Measurements from ENCODE around the gene NUMA1.

DNA sequence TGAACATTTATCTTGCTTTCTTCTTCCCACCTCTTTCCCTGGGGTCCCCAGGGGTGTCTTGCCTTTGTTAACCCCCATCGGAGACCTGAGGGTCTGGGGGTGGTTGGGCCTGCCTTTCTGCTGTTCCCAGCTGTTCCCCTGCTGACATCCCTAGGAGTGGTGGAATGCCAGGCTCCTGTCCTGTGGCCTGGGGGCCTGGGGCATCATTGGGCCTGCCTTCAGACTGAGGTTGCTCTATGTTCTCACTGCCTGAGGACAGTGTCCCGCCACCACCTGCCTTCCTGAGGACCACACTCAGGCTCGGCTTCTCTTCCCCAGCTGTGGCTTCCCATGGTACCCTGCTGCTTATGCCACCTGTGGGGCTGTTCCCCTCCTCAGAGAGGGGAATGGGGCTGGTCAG lies 82.7 kb downstream of the NUMA1 start:
- TF ChIP-seq, protein P1, sequence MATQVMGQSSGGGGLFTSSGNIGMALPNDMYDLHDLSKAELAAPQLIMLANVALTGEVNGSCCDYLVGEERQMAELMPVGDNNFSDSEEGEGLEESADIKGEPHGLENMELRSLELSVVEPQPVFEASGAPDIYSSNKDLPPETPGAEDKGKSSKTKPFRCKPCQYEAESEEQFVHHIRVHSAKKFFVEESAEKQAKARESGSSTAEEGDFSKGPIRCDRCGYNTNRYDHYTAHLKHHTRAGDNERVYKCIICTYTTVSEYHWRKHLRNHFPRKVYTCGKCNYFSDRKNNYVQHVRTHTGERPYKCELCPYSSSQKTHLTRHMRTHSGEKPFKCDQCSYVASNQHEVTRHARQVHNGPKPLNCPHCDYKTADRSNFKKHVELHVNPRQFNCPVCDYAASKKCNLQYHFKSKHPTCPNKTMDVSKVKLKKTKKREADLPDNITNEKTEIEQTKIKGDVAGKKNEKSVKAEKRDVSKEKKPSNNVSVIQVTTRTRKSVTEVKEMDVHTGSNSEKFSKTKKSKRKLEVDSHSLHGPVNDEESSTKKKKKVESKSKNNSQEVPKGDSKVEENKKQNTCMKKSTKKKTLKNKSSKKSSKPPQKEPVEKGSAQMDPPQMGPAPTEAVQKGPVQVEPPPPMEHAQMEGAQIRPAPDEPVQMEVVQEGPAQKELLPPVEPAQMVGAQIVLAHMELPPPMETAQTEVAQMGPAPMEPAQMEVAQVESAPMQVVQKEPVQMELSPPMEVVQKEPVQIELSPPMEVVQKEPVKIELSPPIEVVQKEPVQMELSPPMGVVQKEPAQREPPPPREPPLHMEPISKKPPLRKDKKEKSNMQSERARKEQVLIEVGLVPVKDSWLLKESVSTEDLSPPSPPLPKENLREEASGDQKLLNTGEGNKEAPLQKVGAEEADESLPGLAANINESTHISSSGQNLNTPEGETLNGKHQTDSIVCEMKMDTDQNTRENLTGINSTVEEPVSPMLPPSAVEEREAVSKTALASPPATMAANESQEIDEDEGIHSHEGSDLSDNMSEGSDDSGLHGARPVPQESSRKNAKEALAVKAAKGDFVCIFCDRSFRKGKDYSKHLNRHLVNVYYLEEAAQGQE (IDR thresholded peaks at IDR 0.05): no peak
- no peak for TF ChIP-seq CTCF (IDR thresholded peaks at IDR 0.05; ENCODE audit: low read depth, low read length, missing input control)
- no peak for TF ChIP-seq MAX (IDR thresholded peaks at IDR 0.05)
- TF ChIP-seq ZBTB33 (IDR thresholded peaks at IDR 0.05): no peak
- no peak for TF ChIP-seq RAD21 (IDR thresholded peaks at IDR 0.05)
- TF ChIP-seq GABPA (IDR thresholded peaks at IDR 0.05 in 1 of 2, conservative IDR thresholded peaks at IDR 0.05 in 1 of 2): no peak
- no peak for TF ChIP-seq ATF3 (IDR thresholded peaks at IDR 0.05)
- no peak for TF ChIP-seq TAF1 (conservative IDR thresholded peaks at IDR 0.05)
- TF ChIP-seq YY1 (IDR thresholded peaks at IDR 0.05): no peak
- TF ChIP-seq FOXA1 (IDR thresholded peaks at IDR 0.05): no peak
- no peak for TF ChIP-seq EGR1 (IDR thresholded peaks at IDR 0.05; ENCODE audit: low read depth in 2 of 2)
- no peak for TF ChIP-seq SP1 (IDR thresholded peaks at IDR 0.05)

All from liver (tissue), 3 donors.